GM18505 (cell line): ENCODE results near the gene KCND3.
"Not testable (repeated sequence)": the region's sequence is repeated elsewhere in the genome, so short reads cannot be mapped to it uniquely, and the experiment has no call there.

Source experiments
- ATAC-seq: cut with Tn5 transposase; IDR thresholded peaks from one replicate; pipeline ENCODE4 v1.9.1; 2021; ENCODE audit not compliant: unreplicated experiment
- POLR2A ChIP-seq: IDR thresholded peaks from 4 replicates; pipeline ENCODE4 v1.6.1; 2011; ENCODE audit warnings: borderline replicate concordance; ENCODE audit not compliant: insufficient read depth, insufficient read length; ENCODE audit errors: extremely low read depth

The KCND3 gene

DNA sequence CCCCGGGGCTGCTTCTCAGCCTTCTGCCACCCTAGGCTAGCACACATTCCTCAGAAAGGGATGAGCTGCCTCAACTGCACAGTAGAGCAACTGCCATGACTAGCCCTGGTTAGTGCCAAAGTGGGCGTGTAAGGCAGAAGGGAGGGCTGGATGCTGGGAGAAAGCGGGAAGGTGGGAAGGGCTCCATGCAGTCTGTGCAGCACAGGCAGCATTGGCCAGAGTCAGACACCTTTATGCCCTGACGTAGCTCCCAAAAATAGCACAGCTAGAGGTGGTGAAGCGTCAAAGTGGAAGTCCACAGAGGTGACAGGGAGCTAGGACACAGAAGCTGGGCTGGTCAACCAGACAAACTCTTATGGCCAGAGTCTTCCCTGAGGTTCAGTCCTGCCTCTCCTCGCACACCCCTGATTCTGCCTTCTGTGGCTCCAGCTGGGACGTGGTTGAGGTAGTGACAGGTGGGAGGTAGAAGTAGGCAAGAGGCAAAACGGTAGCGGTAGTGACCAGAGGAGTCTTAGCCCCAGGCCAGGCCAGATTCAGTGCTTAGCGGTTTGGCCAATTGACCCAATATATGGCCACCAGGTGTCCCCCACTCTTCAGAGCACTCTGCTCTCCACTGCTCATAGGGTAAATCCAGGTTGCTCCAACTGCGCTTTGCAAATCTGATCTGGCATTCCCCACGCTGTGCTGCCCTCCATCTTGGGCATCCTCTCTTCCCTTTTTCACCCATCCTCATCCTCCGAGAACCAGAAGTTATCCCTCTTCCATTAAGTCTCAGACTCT lies 188.2 kb downstream of the KCND3 start:
- no peak for ATAC-seq
- no peak for TF ChIP-seq POLR2A

DNA sequence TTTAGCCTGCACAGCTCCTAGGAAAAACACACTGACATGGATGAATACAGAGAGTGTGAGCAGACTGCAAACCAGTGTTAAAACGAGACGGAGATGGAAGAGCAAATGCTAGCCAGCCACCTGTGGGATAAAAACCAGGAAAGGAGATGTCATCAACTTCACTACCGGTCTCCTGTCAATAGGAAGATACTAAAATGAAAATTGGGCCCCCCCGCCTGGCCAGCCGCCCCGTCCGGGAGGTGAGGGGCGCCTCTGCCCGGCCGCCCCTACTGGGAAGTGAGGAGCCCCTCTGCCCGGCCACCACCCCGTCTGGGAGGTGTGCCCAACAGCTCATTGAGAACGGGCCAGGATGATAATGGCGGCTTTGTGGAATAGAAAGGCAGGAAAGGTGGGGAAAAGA lies 189.7 kb downstream of the KCND3 start:
- ATAC-seq = not testable (repeated sequence)

DNA sequence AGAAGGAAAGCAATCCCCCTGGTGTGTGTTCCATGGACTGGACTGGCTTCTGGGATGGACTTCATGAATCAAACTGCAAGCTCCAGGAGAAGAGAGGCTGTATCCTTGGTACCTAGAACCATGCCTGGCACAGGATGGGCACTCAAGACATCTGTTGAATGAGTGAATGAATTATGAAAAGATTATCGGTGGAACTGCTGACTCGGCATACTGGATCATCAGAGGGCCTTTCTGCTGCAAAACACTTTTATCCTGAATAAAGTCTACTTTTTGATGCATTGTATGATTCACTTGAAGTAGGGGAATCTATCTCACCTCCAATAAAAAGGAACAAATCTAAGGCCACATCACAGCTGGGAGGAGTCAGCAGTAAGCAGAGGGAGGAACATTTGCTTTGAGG lies 190.9 kb downstream of the KCND3 start:
- no peak for TF ChIP-seq POLR2A
- ATAC-seq = no peak

- ATAC-seq = no peak
- TF ChIP-seq POLR2A = no peak
These were observed 194.1 kb downstream of the KCND3 start for GRCh38 chr1:111795401-111795800.

DNA sequence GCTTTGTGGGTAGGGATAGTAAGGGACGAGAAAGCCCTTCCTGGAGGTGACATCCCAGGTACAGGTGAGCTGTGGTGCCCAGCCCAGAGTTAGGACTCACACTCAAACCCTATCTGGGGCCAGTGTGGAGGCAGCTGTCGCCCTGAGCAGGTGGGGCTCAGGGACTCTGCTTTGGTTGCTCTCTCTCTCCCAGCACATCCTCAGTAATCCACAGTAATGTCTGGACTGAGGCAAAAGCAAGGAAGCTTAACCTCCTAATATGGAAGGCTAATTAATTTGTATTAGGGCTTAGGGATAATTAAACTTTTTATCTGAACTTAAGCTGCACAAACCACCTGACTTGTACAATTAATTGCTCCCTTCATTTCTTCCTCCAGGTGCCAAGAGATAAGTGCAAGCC lies 195.5 kb downstream of the KCND3 start:
- no peak for TF ChIP-seq POLR2A
- no peak for ATAC-seq

GRCh38 chr1:111792249-111792648 lies 197.2 kb downstream of the KCND3 start:
- TF ChIP-seq POLR2A = no peak
- no peak for ATAC-seq

GRCh38 chr1:111791776-111792175 lies 197.7 kb downstream of the KCND3 start:
- ATAC-seq = no peak
- no peak for TF ChIP-seq POLR2A

- TF ChIP-seq POLR2A = no peak
These were observed 199.7 kb downstream of the KCND3 start for GRCh38 chr1:111789666-111790316.

DNA sequence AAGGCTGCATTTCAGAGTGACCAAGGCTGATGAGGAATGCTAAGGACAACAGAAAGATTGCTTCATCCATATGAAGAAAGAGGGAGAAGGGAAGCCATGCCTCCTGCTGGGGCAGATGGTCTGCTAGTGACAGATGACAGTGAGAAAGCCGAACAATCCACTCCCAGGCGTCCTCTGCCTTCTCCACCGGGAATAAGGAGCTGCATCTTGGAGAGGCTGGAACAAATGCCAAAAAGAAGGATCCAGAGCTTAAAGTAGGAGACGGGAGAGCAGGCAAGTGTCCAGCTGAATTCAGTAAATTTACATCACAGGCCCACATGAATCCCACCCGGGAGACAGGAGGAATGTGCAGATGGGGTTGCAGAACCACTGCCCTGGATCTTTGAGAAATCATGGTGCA lies 200.3 kb downstream of the KCND3 start:
- ATAC-seq = no peak
- TF ChIP-seq POLR2A = no peak

More at GRCh38 chr1:111789666-111790316, 199.7 kb downstream of the KCND3 start:
- ATAC-seq = no peak

DNA sequence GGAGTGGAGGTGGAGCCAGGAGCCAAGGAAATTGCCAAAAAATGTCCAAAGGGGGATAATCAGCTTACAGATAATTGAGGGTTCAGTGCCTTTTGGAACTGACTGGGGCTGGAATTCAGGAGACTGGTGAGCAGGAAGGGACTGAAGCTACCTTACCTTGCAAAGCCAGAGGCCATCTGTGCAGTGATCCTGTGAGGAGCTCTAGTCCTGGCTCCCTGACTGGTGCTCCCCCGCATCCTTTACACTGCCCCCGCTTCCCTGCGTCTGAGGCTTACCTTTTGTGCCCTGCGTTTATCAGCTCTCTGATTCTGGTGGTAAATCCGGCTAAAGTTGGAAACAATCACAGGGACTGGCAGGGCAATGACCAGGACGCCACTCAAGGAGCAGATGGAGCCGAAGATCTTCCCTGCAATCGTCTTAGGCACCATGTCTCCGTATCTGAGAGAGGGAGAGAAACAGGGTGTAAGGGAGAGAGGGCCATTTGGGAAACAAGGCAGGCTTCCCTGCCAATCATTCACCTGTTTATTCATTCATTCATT lies 202.7 kb downstream of the KCND3 start:
- no peak for ATAC-seq
- TF ChIP-seq POLR2A = no peak

- TF ChIP-seq POLR2A = no peak
- no peak for ATAC-seq
These were observed 205.1 kb downstream of the KCND3 start for GRCh38 chr1:111784273-111784901.

DNA sequence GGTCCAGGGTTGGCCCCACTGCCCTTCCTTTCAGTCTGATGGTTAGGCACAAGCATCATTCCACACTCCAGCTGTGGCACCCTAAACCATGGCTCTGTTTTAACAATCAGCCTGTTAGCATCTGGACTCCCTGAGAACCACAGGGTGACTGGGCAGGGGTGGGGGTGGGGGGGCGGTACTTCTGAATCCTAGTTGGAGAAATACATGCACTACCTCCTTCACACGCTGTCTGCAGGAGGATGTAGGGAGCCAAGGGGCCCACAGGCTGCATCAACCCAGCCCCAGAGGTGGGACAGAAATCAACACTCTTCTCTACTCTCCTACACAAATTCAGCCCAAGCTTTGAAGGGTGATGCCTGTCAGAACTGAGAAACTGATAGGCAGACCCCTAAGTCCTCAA lies 209.9 kb downstream of the KCND3 start:
- no peak for TF ChIP-seq POLR2A
- ATAC-seq = no peak

GRCh38 chr1:111778541-111779051 lies 210.9 kb downstream of the KCND3 start:
- no peak for ATAC-seq
- TF ChIP-seq POLR2A = no peak

DNA sequence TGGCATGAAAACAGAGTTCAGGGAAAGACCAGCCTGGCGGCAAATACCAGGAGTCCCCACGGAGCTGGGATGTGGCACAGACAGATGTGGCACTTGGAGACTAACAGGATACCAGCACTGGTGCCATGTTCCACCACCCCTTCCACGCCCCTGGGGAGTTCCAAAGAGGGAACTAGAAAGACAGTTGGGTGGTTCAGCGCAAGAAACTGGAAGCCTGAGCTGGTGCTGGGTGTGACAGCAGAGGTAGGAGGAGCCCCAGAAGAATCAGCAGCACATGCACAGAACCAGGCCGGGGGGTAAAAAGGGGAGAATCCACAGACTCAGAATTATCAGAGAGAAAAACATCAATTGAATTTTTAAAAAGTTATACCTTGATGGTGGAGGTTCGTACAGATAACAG lies 211.4 kb downstream of the KCND3 start:
- no peak for ATAC-seq
- TF ChIP-seq POLR2A = no peak

GRCh38 chr1:111777301-111777700 lies 212.2 kb downstream of the KCND3 start:
- TF ChIP-seq POLR2A = no peak
- no peak for ATAC-seq
